K562 (cell line): ENCODE data around the gene SLC38A10. TPM values are rescaled to one million over a fixed set of nuclear protein-coding genes. Genes with fewer than 3 reads are reported as not detected.
A peak's percentile ranks its signal among the peaks of the same experiment; 100 is the strongest.

Experiments used
- BRD4 ChIP-seq: fragments of 200-600 bp; sonication (generic); IDR thresholded peaks from 2 replicates; pipeline ENCODE4 v1.6.1; 2017; ENCODE audit warnings: inconsistent platforms
- ELF2 ChIP-seq: fragments of 250-450 bp; sonication (Bioruptor Pico); IDR thresholded peaks from 2 replicates; pipeline ENCODE4 v1.5.0; 2021; ENCODE audit warnings: mild to moderate bottlenecking
- FOXK2 ChIP-seq, 2 experiments: fragments of 450-650 bp; IDR thresholded peaks in 1 of 2; conservative IDR thresholded peaks in 1 of 2; 2 replicates each; pipeline ENCODE4 v1.6.1; 2016; ENCODE audit warnings: low read depth in 2 of 2, mild to moderate bottlenecking in 1 of 2
- GTF2F1 ChIP-seq: IDR thresholded peaks from 2 replicates; pipeline ENCODE4 v1.6.1; 2011; ENCODE audit warnings: low read depth, low read length, improper control_type of control experiment
- HDAC6 ChIP-seq: IDR thresholded peaks from 2 replicates; pipeline ENCODE4 v1.6.1; 2012; ENCODE audit warnings: low read depth, mild to moderate bottlenecking, control low read depth, inconsistent platforms, low read length, moderate library complexity
- MECOM ChIP-seq: fragments of 250-450 bp; sonication (Bioruptor Pico); IDR thresholded peaks from 2 replicates; pipeline ENCODE4 v1.8.0; 2022; ENCODE audit warnings: inconsistent platforms
- MEIS2 ChIP-seq: fragments of 450-650 bp; IDR thresholded peaks from 2 replicates; pipeline ENCODE4 v1.6.1; 2014; ENCODE audit warnings: mild to moderate bottlenecking; ENCODE audit not compliant: partially characterized antibody
- NUFIP1 ChIP-seq: fragments of 450-650 bp; IDR thresholded peaks from 2 replicates; pipeline ENCODE4 v1.6.1; 2018; ENCODE audit not compliant: partially characterized antibody
- RBM17 ChIP-seq: fragments of 200-400 bp; formaldehyde crosslinking; IDR thresholded peaks from 2 replicates; pipeline ENCODE4 v1.6.1; 2017; ENCODE audit warnings: low read depth, mild to moderate bottlenecking, low read length, borderline replicate concordance
- SETDB1 ChIP-seq: IDR thresholded peaks from one replicate; pipeline ENCODE4 v1.6.1; 2012; ENCODE audit warnings: low read length, control low read depth, inconsistent platforms
- SNIP1 ChIP-seq: fragments of 450-650 bp; IDR thresholded peaks from 2 replicates; pipeline ENCODE4 v1.7.1; 2017; ENCODE audit warnings: low read depth, mild to moderate bottlenecking
- TFAM ChIP-seq: fragments of 250-450 bp; sonication (Bioruptor Pico); conservative IDR thresholded peaks from 2 replicates; pipeline ENCODE4 v1.5.0; 2021; ENCODE audit warnings: mild to moderate bottlenecking, moderate library complexity
- XRCC4 ChIP-seq: IDR thresholded peaks from one replicate; pipeline ENCODE4 v1.6.1; 2011; ENCODE audit not compliant: insufficient read depth, insufficient read length; ENCODE audit errors: extremely low read depth
- ZFX ChIP-seq: sonication (generic); formaldehyde crosslinking; IDR thresholded peaks from 2 replicates; pipeline ENCODE4 v1.8.0; 2022; ENCODE audit warnings: mild to moderate bottlenecking, missing genetic modification reagents, moderate library complexity
- ZNF280B ChIP-seq: fragments of 250-450 bp; sonication (Bioruptor Pico); IDR thresholded peaks from 2 replicates; pipeline ENCODE4 v1.5.1; 2021; ENCODE audit warnings: mild to moderate bottlenecking
- polyA plus RNA-seq, 8 experiments: library from polyadenylated mRNA; depleted of rRNA in 4 of 8; stranded (reverse) in 5 of 8; unstranded in 3 of 8; fragments of >200 nt; fragmentation: Nextera tagmentation in 2 of 8; fragmentation: Illumina TruSeq in 1 of 8; extraction: Ambion mirVana in 2 of 8; extraction: Trizol in 1 of 8; gene quantifications; 2 replicates each; pipeline versions ENCODE4 v1.2.1 to v1.2.3, GENCODE V29; 2011 to 2014; ENCODE audit warnings: inconsistent platforms in 1 of 8, missing spikeins in 1 of 8
- total RNA-seq, 7 experiments: library from RNA; depleted of rRNA in 6 of 7; stranded (reverse); fragments of >200 nt in 6 of 7; fragmentation: Illumina TruSeq in 2 of 7; extraction: Trizol in 2 of 7; gene quantifications; 2 replicates each; pipeline versions ENCODE4 v1.2.1 to v1.2.3, GENCODE V29; 2011 to 2021; ENCODE audit warnings: low replicate concordance in 1 of 7
- TF ChIP-seq, protein P1 (sequence below): sonication (generic); formaldehyde crosslinking; IDR thresholded peaks from 2 replicates; pipeline ENCODE4 v1.8.0; 2022; ENCODE audit warnings: missing genetic modification reagents, mild to moderate bottlenecking, borderline replicate concordance
- TF ChIP-seq, protein P2 (sequence below): IDR thresholded peaks from 3 replicates; pipeline ENCODE4 v1.6.1; 2011; ENCODE audit warnings: borderline replicate concordance, mild to moderate bottlenecking, moderate library complexity; ENCODE audit not compliant: insufficient read length; ENCODE audit errors: extremely low read depth
- TF ChIP-seq, protein P3 (sequence below), 2 experiments: fragments of 450-650 bp; conservative IDR thresholded peaks; 2 replicates each; pipeline ENCODE4 v1.6.1; 2017; ENCODE audit warnings: mild to moderate bottlenecking in 2 of 2, moderate library complexity in 2 of 2

SLC38A10 gene
- total and polyA plus RNA-seq, 9 of the 15 experiments (the other 6 are each of a cell fraction or from before 2014, with no cell fraction given): 0.45 to 54.2 (median 13.8) TPM

DNA sequence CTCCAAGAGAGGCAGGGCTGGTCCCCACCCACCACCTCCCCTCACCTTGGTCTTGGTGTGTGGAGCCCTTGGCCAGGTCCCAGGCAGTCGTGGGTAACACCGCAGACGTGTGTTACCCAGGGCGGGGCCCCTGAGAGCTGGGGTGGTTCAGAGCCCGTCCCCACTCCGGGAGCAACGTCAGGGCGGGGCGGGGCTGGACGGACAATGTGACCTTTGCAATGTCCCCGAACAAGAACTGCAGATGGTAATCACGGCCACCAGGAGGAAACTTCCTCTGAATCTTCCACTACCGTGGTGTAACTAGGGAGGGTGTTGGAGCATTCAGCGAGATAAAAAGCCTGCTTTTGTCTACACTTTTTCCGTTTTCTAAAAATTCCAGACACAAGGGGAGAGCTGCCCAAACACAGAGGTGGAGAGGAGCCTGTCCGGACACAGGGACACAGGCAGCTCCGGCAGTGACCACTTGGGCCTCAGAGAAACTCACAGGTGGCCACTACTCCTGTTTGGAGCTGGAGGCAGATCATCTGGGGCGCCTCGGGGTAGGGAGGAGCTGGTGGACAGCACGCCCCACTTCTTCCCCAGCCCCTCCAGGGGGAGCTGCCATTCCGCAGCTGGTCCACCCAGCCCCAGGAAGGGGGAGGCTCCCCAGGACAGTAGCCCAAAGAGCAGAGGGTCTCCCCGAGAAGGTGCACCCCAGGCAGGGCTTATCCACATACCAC is 14.2 kb upstream of the SLC38A10 start (continued):
- TF ChIP-seq, protein P1, sequence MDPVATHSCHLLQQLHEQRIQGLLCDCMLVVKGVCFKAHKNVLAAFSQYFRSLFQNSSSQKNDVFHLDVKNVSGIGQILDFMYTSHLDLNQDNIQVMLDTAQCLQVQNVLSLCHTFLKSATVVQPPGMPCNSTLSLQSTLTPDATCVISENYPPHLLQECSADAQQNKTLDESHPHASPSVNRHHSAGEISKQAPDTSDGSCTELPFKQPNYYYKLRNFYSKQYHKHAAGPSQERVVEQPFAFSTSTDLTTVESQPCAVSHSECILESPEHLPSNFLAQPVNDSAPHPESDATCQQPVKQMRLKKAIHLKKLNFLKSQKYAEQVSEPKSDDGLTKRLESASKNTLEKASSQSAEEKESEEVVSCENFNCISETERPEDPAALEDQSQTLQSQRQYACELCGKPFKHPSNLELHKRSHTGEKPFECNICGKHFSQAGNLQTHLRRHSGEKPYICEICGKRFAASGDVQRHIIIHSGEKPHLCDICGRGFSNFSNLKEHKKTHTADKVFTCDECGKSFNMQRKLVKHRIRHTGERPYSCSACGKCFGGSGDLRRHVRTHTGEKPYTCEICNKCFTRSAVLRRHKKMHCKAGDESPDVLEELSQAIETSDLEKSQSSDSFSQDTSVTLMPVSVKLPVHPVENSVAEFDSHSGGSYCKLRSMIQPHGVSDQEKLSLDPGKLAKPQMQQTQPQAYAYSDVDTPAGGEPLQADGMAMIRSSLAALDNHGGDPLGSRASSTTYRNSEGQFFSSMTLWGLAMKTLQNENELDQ (CRISPR knock-in tag): no peak
- TF ChIP-seq TFAM (CRISPR knock-in tag): no peak
- TF ChIP-seq, protein P2, sequence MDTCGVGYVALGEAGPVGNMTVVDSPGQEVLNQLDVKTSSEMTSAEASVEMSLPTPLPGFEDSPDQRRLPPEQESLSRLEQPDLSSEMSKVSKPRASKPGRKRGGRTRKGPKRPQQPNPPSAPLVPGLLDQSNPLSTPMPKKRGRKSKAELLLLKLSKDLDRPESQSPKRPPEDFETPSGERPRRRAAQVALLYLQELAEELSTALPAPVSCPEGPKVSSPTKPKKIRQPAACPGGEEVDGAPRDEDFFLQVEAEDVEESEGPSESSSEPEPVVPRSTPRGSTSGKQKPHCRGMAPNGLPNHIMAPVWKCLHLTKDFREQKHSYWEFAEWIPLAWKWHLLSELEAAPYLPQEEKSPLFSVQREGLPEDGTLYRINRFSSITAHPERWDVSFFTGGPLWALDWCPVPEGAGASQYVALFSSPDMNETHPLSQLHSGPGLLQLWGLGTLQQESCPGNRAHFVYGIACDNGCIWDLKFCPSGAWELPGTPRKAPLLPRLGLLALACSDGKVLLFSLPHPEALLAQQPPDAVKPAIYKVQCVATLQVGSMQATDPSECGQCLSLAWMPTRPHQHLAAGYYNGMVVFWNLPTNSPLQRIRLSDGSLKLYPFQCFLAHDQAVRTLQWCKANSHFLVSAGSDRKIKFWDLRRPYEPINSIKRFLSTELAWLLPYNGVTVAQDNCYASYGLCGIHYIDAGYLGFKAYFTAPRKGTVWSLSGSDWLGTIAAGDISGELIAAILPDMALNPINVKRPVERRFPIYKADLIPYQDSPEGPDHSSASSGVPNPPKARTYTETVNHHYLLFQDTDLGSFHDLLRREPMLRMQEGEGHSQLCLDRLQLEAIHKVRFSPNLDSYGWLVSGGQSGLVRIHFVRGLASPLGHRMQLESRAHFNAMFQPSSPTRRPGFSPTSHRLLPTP: no peak
- TF ChIP-seq BRD4: no peak
- no peak for TF ChIP-seq RBM17
- no peak for TF ChIP-seq SETDB1
- no peak for TF ChIP-seq SNIP1
- TF ChIP-seq ELF2 (CRISPR knock-in tag): 0 out of 2 replicates have a peak, but pooled peaks have one; percentile 11
- TF ChIP-seq, protein P3, sequence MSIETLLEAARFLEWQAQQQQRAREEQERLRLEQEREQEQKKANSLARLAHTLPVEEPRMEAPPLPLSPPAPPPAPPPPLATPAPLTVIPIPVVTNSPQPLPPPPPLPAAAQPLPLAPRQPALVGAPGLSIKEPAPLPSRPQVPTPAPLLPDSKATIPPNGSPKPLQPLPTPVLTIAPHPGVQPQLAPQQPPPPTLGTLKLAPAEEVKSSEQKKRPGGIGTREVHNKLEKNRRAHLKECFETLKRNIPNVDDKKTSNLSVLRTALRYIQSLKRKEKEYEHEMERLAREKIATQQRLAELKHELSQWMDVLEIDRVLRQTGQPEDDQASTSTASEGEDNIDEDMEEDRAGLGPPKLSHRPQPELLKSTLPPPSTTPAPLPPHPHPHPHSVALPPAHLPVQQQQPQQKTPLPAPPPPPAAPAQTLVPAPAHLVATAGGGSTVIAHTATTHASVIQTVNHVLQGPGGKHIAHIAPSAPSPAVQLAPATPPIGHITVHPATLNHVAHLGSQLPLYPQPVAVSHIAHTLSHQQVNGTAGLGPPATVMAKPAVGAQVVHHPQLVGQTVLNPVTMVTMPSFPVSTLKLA (conservative IDR thresholded peaks at IDR 0.05): peak in 1 of 2 experiments; percentile 57; a peak in 1 of 4 replicates
- no peak for TF ChIP-seq MEIS2
- TF ChIP-seq XRCC4: no peak
- no peak for TF ChIP-seq NUFIP1
- TF ChIP-seq ZNF280B (CRISPR knock-in tag): no peak
- peak in 1 of 2 experiments; percentile 63; a peak in 2 of 4 replicates for TF ChIP-seq FOXK2 (conservative IDR thresholded peaks at IDR 0.05 in 1 of 2, IDR thresholded peaks at IDR 0.05 in 1 of 2; ENCODE audit: low read depth in 2 of 2)
- TF ChIP-seq HDAC6: no peak
- no peak for TF ChIP-seq MECOM (CRISPR knock-in tag)
- TF ChIP-seq ZFX: peak; percentile 73
- TF ChIP-seq GTF2F1: no peak
